TTC549 (cell line): ENCODE results near the gene TRPC4AP.

Experiments used
- FAIRE-seq: peaks from 2 replicates; lab custom pipeline; 2012; peaks lifted over from hg19 to GRCh38; lab: Jason Lieb, UNC

Gene TRPC4AP

GRCh38 chr20:34968042-34968775, 124.4 kb downstream of the TRPC4AP start:
- FAIRE-seq, result no peak

- FAIRE-seq, result no peak
Measured at GRCh38 chr20:34967421-34967820, 125.2 kb downstream of the TRPC4AP start.

GRCh38 chr20:34965051-34965450, 127.6 kb downstream of the TRPC4AP start:
- FAIRE-seq, result no peak

- FAIRE-seq, result no peak
Measured at GRCh38 chr20:34964486-34964885, 128.1 kb downstream of the TRPC4AP start.

GRCh38 chr20:34956751-34957472, 135.7 kb downstream of the TRPC4AP start:
- FAIRE-seq, result no peak

GRCh38 chr20:34956041-34956458, 136.6 kb downstream of the TRPC4AP start:
- no peak for FAIRE-seq

GRCh38 chr20:34955231-34956040, 137.2 kb downstream of the TRPC4AP start, which contains the start of the genes GSS and MYH7B:
TSS of gene GSS (minus strand) at chr20:34955806. CDS start at chr20:34951852, 3,954 bp downstream.
TSS of gene MYH7B (plus strand) at chr20:34955868. CDS start at chr20:34978006, 22,138 bp downstream.
- FAIRE-seq, result no peak

- no peak for FAIRE-seq
Measured at GRCh38 chr20:34954904-34955230, 137.7 kb downstream of the TRPC4AP start.

GRCh38 chr20:34953960-34954359, 138.6 kb downstream of the TRPC4AP start:
- no peak for FAIRE-seq

GRCh38 chr20:34952671-34953070, 139.9 kb downstream of the TRPC4AP start:
- no peak for FAIRE-seq
